NCI-H1436 treated with DMSO at 0.1 percent for 48 hours (cell line): ENCODE measurements around the gene KCNA2.

Source experiments
- DNase-seq: peaks from one replicate; lab custom pipeline; 2025; lab: John Stamatoyannopoulos, UW

KCNA2 gene

DNA sequence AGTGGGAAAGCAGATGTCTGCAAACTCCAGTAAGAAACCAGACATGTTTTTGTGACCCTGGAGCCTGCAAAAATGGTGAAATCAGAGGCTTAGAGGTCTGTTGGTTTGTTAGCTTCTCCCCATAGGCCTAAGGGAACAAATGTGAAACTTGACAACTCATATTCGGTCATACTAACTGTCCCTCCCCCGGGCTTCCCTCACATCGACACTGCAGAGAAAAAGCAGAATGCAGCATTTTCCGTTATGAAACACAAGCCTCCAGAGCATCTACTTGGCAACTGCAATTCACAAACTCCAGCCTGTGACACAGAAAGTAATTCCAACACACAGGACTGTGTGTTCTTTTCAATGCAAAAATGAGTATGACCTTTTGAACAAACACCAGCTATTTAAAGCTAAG, 3.7 kb downstream of the KCNA2 start:
- DNase-seq = no peak

DNA sequence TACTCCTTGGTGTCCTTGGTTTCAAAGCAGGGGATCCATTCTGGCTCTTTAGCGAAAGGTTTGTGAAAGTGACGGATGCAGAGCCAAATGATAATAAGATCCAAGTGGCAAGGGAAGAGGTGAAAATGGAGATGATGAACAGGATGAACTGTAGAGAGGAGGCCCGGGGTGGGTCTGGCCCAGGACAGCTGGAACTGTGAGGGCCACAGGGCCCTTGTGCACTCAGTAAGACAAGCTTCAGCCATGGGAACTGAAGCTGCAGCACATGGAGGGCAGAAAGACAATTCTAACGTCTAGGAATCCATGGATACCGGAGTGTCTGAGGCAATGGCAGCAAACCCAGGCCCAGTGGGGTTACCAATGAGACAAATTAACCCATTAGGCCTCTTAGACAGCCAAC, 4.8 kb downstream of the KCNA2 start:
- no peak for DNase-seq

DNA sequence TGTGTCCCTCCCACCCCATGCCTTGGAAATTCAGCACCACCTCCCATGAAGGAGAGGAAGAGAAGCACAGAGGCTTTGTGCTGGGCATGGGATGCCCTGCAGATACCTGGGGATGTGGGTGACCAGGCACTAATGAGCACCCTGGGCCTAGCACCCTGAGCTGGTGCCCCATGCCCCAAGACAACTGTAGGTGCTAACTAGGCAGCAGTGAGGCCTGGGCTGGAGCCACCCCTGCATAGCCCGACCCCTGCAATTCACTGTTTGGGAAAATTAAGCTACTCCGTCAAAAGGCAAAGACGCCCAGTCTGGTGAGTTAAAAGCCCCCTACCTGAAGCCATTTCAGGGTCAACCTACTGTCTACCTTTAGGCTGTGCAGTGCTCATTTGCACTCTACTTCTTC, 5.4 kb downstream of the KCNA2 start:
- DNase-seq = no peak

DNA sequence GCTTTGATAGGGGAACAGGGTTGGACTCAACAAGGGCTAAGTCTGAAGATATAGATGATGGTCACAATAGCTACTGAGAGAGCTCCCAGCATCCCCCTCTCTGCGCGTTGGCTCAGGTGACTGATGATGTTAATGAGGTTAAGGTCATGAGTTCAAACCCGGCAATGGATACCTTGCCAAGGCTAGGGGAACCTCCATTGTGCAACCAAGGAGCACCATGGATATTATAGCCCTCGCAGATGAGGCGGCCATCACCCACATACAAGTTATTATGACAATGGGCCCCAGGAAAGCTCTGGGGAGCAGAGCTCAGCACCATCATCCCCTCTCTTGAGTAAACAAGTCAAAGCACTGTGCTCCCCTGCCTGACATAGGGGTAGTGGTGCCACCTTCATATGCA, 8.2 kb downstream of the KCNA2 start:
- no peak for DNase-seq

DNA sequence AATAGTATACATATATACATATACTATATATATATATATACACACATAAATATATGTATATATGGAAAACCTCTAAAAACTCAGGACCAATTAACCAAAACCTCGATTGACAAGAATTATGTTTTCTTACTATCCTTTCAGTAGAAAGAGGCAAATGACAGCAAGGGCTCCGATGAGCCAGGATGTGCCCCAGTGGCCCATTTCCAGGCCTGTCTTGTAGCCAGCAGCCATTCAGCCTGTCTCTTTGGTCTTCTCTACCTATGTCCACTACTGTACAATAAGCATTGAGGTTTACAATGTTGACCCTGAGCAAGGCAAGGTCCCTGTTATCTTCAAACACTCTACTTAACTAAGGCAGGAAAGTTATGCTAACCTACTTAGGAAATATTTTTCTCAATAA, 9.8 kb downstream of the KCNA2 start:
- no peak for DNase-seq

DNA sequence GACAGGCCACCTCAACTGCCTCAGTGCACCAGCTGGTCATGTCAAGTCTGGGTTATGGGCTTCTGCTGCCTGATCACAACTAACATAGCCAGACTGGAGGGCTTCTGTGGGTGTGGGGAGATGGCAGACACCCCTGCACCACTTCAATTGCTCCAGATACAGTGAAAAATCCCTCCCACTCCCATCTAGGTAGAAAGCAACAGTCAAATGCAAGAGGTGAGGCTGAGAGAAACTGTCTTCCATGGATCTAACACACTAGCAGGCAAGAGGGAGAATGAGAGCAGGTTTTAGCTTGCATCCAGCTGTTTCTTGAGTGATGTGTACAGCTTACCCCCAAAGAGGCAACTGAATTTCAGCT, 10.8 kb downstream of the KCNA2 start:
- no peak for DNase-seq

DNA sequence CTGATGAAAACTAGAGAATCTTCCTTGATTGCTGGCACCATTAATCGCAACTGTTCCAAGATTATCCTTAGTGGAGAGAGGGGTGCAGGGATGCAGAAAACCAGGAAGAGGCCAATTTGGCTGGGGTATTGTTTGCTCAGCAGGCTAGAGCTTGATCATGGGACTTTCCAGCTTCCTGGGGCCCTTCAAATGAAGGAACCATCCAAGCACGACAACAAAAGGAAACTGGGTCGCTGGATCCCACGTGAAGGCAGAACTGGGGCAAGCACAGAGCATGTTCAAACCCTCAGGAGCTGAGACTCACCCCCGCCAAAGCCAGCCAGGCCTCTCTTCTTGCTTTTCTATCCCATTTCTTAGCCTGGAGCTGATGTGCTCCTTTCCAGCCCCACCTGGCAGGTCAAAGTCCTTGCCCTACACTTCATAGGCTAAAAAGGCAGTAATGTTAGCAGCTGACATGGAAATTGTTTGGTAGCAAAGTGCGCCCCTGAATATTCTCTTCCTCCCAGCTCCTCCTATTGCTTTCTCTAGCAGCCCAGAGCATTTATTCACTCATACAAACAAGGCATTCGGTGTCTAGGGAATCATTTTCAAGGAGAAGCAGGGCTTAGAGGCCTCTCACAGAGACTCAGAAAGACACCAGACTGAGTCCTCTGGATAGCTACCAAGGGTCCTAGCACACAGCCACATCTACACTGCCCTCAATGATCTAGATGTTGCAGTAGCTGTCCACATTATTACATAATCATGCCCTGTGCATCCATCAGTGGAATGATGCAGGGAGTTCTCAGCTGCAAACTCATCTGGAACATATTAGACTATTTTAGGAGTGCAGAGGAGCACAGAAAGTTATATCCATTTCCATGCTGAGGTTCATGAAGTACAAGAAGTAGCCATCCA, 11.5 kb downstream of the KCNA2 start:
- no peak for DNase-seq

DNA sequence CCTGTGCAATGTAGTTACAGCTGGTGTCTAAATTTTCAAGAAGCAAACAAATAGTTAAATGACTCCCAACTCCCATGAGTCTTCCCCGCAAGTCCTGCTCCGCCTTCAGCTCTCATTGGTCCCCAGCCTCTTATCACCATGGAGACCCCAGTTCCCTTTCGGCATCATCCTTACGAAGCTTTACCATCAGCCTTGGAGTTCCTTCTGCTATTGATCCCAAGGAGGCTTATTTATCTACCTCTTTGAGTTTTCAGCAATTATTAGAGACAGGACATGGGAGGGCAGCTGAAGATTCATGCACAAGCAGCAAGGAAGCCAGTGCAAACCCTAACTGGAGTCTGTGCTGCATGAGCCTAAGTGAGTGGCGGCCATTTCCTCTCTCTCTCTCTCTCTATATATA, 12.3 kb downstream of the KCNA2 start:
- DNase-seq = no peak

DNA sequence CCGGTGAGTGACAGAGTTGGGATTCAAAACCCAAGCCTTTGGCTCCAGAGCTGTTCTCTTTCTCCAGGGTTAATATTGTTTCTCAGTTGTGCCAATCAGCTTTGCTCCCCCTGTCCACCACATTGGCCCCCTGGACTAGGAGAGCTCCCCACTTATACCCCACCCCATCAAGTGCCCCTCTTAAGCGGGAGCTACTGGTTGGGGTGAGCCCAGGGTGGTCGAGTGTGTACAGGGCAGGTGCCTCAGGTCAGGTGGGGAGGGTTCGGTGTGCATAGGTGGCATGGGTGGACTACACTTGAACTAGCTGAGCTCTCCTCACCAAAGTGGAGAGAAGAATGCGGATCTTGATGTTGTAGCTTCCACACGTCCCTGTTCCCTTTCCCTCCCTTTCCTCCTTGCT, 14.2 kb downstream of the KCNA2 start:
- no peak for DNase-seq

DNA sequence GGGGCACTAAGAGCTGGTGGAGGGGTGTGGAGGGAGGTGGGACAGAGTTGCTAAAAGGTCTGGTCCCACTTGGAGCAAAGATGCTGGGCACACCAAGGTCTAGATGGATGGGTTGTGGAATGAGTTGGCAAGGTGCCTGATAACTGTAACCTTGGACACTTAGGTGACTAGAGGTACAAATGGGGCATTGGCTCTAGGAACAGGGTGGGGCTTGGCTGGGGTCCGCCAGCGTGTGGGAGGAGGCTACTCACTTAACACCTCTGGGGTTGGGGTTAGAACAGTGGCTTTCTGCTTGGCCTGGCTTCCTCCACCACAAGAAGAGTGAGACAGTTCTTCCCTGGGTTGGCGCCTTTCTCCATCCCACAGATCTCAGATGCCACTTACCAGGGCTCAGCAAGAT, 17.2 kb downstream of the KCNA2 start:
- no peak for DNase-seq

DNA sequence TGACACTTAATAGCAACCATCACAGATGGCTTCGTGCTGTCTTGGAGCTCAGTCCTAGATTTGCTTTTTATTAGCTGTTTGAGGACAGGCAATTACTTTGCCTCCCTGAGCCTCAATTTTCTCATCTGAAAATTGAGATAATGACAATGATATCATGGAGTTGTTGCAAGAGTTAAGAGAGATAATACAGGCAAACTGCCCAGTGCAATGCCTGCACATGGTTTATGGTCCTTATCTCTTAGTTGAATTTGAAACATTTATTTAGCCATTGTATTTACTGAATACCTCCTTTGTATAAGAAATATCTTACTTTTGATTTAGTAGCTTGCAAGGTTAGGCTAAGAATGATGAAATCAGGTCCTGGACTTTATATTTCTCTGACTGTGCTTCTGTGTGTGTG, 17.7 kb downstream of the KCNA2 start:
- DNase-seq = no peak

DNA sequence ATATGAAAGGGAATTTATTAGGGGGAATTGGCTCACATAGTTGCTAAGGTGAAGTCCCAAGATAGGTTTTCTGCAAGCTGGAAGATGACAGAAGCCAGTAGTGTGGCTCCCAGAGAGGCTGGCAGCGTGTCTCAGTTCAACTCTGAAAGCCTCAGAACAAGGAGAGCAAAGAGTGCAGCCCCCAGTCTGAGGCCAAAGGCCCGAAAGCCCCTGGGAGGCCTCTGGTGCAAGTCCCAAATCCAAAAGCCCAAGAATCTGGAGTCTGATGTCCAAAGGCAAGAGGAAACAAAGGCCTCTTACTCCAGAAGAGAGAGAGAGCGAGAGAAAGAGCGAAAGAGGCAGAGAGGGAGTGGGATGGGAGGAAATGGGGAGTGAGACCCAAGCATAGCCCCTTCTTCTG, 18.3 kb downstream of the KCNA2 start:
- DNase-seq = no peak

DNA sequence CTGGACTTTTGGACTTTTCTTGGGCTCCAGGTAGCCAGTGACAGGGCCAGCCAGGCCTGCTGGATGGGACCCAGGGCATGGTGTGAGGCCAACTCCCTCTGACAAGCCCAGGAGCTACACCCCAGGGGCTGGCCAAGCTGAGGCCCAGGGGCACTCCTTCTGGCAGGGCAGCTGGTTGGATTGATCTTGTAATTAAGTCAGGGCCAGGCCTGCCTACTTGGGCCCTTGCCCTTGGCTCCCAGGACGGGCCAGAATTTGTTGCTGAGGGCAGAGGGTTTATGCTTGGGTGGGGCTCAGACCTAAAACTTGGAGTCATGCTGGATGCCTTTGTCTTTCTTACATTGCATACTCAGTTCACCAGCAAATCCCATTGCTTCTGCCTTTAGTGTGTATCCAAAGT, 20.7 kb downstream of the KCNA2 start:
- DNase-seq = no peak

DNA sequence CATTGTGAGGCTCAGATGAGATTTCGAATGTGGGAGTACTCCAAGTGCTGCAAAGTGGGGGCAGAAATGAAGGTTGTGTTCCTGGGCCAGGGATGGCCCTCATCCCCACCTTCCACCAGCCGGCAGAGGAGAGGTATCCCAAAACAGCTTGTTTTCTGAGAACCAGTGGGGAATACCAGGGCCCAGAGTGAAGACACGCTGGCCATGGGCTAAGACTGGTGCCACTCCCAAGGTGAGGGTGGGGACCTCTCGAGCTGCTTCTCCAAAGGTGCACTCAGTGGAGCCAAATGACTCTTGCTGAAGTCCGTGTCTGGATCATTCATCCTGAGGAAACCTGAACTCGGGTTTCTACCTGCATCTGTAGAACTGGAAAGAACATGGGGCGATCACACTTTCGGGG, 22.1 kb downstream of the KCNA2 start:
- no peak for DNase-seq

DNA sequence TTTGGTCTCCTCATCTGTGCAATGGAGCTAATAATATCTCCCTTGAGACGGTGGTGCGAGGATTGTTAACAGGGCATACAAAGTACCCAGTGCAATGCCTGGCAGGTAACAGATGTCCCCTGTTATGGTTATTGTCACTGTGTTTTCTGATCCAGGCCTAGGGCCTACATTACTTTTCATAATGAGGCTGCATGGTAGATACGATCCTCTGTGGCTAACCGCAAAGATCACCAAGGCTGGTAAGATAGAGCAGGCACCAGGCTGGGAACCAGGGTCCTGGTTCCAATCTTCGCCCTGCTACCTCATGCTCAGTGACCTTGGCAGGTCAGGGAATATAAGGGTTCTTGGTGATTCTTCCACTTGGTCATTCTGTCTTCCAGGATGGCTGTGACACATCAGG, 22.7 kb downstream of the KCNA2 start:
- DNase-seq = no peak

DNA sequence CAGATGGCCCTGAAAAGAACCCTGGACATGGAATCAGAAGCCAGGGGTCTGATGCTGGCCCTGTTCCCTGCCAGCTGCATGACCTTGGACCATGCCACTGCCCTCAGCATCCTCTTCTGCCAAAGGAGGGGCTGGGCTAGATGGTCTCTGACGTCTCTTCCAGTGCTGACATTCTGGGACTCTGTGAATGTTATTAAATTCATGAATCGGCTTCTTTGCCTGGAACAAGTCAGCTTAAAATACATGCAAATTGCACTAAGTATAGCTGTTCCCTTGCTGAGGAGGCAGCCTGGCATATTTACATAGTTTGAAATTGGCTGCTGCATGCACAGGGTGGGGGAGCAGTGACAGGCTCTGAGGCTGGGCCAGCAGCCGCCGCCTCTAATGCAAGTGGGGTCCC, 23.8 kb downstream of the KCNA2 start:
- DNase-seq = no peak

DNA sequence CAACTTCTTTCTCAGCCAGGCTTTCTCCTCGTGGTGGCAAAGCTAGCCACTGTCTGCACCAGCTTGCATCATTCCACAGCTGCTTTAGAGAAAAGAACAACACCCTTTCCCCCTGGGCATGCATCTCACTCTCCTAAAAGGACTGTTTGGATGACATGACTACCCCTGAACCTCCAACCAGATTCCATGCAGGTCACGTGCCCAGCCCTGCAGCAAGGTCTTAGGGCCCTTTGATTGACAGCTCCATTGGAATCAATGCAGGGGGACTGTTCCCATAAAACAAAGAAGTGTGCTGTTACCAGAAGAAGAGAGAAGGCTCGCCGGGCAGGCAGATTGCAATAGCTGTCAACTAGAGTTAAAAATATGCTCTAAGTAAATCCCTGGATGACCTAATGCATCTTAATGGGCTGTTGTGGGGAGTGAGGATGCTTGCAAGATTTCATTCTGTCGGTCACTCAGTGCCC, 24.4 kb downstream of the KCNA2 start:
- DNase-seq = no peak

DNA sequence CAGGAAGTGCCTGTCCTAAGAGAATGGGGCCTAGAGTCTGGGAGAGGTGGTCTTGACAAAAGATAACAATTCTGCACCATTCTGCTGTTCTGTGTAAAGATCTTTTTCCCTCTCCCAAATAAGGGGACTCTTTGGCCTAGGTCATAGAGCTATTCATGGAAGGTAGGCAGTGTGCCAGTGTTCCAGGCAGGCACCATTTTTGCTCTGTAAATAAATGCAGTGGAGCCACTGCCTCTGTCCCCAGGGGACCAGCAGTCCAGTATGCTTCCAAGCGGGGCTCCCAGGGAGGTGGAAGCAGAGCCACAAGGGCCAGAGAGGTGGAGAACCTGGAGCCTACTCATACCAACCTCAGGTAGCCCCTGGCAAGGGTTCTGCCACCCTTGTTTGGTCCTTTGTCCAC, 25.9 kb downstream of the KCNA2 start:
- DNase-seq = no peak

DNA sequence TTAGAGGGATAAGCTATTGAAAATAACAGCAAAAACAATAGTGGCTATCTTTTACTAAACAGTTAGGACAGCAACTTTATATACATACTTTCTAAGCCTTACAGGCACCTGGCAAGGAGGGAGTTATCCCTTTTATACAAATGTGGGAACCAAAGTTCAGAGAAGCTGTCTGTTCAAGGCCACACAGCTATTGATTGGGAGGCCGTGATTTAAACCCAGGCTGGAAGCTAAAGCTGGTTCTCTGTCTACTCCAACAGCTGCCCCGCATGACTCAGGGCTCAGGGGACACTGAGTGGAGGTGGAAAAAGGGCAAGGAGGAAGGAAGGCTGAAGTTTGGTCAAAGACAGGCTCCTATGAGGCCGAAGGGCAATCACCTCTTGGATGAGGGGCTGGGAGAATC, 26.7 kb downstream of the KCNA2 start:
- no peak for DNase-seq

DNA sequence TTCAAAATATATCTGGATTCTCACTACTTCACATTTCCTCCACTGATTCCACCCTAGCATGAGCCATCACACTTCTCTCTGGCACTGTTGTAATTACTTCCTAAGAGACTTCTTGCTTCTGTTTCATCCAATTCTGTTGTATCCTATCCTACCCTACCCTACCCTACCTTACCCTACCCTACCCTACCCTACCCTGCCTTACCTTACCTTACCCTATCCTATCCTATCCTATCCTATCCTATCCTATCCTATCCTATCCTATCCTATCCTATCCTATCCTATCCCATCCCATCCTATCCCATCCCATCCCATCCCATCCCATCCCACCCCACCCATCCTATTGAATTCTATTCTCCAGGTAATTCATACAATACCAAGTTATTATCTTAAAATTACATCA, 29.7 kb downstream of the KCNA2 start:
- DNase-seq = no peak

DNA sequence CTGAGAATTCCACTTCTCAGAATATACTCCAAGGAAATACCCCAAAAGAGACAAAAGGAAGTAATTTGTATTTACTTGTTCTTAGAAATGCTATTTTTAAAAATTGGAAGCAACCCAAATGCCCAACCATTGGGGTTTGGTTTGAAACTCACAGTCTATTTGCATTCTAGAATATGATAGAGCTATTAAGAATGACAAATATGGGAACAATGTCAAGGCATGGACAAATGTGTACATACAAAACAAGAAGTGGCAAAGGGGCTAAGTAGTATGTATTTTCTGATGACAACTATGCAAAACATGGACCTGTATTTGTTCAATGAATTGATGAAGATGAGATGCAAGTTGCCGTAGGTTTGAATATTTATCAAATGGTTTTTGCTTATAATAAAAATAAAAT, 32.8 kb downstream of the KCNA2 start:
- no peak for DNase-seq

DNA sequence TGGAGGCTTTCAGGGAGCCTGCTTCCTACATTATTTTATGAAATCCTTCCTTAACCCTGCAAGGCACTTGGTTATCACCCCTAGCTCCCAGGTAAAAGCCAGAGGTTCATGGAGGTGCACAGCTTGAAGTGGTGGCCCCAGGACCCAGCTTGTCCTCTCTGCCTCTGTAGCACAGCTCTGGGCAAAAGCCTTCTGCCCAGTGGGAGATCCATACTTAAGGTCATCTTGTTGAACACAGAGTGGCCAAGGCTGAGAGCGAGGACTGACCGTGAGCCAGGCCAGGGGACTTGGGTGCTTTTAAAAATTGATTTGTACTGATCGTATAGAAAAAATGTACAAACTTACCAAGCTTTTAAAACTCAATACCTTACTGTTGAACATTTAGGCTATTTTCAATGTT, 33.4 kb downstream of the KCNA2 start:
- no peak for DNase-seq

DNA sequence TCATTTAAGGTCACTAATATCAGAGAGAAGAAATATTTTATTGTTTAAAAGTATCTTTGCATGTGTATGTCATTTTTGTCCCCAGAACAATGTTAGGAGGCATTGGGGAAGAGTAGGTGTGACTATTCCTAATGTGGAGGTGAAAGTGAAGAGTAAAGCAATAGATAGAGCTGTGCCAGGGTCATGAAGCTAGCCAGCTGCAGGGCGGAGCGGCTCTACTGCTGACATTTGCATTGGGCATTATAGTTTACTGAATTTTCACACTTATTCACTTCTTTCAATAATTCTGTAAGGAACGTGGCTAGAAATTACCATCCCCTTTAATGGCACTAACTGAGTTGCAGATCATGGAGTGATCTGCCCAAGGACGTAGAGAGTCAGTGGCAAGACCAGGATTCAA, 35.3 kb downstream of the KCNA2 start:
- DNase-seq = no peak

DNA sequence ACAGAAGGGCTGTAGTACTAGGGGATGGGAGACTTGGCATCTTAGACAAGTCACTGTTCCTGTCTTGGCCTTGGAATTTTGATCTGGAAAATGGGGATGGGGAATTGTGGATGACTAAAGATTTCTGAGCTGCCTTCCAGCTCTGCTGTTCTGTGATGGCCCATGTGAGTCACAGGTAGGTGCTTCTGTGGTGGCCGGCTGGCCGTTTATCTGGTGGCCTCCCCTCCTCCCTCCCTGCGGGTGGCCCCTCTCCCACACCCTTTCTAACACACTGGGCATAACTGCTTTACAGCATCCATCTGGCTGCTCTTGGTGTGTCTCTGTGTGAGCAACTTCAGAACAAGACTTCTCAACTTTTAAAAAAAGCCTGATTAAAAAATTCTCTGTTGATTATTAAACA, 35.9 kb downstream of the KCNA2 start:
- DNase-seq = no peak
